NCI-H2107 (cell line): ENCODE data around the gene TBC1D3B.
"Not testable (repeated sequence)": the region's sequence is repeated elsewhere in the genome, so short reads cannot be mapped to it uniquely, and the experiment has no call there.

Experiments
- DNase-seq: peaks from one replicate; lab custom pipeline; 2025; lab: John Stamatoyannopoulos, UW

Gene TBC1D3B

DNA sequence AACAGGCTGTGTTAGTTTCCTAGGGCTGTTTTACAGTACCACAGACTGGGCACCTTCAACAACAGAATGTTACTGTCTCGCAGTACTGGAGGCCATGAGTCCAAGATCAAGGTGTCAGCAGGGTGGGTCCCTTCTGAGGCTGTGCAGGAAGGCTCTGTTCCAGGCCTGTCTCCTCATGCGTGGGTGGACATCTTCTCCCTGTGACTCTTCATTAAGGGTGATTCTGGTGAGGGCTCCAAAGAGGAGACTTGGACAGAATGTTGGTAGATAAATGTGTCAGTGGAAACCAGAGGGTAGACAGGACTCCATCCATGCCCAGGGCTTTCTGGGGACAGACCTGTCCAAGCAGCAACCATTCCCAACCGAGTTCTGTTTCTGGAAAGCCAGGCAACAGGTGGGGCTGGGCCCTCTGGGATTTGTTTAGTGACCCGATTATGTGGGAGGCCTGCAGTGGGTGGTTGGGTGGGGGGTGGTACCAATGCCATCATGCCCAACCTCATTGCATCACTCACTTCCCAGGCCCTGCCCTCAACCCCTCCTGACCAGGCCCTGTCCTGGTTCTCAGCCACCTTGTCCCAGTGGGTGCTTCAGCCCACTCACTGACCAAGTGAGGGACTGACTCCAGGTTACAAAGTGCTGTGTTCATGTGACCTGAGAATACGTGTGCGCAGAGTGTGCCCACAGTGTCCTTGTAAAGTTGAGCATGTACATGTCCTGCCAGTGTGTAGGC lies 5.2 kb upstream of the TBC1D3B start:
- DNase-seq = not testable (repeated sequence)

DNA sequence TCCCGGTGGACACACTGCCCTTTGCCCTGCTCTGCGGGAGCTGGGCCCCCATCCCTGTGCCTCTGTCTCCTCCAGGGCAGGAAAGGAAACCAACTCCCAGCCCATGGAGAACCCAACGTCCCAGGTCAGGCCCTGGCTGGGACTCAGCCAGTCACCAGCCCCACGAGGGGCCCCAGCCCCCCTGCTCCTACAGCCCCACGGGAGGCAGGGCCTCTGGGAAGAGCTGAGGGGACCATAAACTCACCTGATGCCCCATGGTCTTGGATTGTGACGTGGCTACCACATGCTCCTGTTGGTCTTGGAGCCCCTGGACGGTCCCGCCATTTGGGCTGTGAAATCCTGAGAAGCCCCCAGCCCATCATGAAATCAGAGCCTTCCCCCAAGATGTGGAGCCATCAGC lies 7.6 kb downstream of the TBC1D3B start:
- not testable (repeated sequence) for DNase-seq

DNA sequence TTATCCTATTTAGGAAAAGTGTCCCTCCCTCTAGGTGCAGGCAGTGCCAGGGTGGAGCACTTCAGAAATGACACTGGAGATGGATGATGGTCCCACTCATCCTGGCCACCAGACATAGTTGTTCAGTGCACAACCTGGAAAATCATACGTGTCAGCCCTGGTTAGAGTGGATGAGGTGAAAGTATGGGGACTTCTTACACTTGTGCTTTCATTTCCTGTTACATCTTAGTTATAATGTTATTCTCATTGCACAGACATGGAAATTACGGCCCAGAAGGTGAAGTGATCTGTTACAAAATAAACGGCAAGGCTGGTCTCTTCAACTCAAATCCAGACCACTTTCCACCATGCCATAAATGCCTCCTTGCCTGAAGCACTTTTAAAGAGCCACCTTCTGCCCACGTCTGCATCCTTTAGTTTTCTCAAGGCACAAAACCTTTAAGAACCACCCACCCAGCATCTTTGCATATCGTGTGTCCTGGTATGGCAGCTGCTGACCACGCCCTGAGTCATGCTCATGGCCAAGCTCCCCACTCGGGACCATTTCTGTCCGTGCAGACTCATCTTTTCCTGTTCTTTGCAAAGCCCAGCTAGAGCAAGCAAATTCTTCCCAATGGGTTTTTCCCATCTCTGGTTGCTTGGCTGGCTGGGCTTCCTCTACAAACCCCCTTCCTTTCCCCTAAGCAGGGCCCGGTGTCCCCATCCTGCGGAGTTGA lies 22.4 kb downstream of the TBC1D3B start:
- no peak for DNase-seq

DNA sequence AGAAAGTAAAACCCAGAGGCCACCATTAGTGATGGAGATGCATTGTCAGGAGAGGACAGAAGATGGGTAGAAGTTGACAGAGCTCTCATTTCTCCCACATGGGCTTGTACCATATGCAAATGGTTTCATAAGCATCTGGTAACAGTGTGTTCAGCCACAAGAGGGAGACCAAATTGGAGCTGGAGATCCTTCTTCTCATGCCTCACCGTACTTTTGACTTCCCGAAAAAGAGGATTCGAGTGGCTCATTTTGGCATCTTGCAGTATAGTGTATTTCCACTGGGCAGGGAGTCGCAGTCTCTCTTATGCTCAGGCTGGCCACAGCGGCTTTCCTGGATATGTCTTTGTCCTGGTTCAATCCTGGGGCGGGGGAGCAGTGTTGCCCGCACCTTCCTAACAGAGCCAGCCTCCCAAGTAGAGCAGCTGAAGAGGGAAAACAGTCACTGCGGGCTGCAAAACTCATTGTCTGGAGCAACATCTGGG lies 23.8 kb downstream of the TBC1D3B start:
- no peak for DNase-seq

DNA sequence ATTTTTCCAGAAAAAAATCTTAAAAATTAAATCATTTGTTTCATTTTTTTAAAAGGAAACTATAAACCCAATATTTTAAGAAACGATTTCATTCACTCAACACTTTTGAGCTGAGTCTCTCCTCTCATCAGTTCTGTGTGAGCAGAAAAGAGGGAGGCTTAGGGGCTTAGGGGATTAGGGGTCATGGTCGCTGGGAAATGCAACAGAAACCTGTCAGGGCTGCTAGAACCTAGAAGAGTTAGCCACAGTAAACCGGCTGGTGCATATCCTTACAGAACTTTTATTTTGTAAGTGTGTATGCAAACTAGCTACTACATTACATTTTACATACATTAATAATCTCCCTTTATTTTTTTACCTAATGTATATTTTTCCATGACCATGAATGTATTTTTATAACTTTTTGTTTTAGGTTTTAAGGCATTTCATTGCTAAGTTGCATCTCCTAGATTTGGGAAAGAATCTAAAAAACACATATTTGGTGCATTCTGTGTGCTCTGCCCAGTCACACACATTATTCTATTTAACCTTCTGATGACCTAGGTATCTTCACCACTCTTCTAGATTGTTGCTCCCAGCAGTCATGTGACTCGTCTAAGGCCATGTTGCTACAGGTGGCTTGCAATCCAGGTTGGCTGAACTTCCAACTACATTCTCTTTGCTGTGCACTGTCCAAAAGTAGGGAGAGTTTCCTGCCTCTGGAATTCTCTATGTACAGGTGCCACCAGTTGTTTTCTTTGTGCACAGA lies 24.4 kb downstream of the TBC1D3B start:
- DNase-seq = no peak

DNA sequence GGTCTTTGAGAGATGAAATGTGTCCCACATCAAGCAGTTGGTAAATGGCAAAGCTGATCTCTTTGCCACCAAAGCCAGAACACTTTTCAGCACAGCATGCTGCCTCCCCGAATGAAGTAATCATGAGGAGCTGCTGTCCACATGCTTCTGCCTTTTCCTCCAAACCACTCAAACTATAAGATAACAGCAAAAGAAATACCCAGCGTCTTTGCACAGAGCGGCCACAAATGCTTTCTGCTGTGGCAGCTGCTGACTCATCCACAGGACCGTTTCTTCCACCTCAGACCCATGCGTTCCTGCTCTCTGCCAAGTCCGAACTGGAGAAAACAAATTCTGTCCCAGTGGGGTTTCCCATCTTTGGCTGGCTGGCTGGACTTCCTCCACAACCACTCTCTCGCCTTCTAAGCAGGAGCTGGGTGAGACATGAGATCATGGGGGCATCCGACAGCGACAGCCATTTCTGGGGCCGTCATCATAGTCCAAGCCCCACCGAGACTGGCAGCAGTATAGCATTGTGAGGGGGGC lies 27.1 kb downstream of the TBC1D3B start:
- DNase-seq = no peak

DNA sequence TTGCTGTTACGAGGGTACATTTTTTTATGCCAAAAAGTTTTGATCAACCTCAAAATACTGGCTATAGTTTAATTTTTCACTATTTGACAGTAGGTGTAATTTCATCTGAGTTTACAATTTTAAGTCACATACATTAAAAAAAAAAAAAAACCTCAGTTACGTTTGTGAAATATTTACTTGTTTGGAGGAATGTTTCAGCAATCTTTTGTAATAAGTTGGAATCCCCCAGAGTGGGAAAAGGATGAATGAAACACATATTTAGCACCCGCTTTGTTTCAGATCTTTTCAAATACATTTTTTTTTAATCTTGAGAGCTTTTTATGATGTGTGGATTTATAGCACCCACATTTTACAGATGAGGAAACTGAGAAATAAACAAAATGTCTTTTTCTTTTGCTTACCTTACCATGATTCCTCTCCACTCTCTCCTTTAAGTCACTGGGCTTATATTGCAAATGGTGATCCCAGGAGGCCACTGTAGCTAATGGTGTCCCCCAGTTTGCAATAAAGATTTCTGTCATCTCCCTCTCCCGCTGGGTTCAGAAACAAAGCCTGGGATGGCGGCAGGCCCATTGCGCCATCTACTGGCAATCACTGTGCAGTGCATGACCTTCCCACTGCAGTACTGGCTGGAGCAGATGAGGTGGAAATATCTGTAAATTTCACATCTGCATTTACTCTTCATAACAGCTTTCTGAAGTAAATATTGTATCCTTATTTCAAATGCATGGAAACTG lies 27.7 kb downstream of the TBC1D3B start:
- peak; percentile 39 for DNase-seq

DNA sequence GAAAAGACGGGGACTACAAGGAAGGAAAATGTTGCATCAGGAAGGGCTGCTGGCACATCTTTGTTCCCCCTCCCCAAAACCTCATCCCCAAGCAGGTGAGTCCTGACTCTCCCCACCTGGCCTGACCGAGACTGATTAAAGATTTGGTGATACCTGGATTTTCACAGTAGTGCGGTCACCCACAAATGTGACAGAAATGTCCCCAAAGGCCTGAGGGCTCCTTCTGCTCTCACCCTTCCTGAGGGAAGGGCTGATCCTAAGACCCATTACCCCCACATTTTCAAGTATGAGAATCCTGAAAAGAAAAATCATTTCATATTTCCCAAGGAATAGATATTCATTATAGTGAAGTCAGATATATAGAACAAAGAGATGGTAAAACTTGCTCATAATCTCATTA lies 28.8 kb downstream of the TBC1D3B start:
- DNase-seq = no peak

DNA sequence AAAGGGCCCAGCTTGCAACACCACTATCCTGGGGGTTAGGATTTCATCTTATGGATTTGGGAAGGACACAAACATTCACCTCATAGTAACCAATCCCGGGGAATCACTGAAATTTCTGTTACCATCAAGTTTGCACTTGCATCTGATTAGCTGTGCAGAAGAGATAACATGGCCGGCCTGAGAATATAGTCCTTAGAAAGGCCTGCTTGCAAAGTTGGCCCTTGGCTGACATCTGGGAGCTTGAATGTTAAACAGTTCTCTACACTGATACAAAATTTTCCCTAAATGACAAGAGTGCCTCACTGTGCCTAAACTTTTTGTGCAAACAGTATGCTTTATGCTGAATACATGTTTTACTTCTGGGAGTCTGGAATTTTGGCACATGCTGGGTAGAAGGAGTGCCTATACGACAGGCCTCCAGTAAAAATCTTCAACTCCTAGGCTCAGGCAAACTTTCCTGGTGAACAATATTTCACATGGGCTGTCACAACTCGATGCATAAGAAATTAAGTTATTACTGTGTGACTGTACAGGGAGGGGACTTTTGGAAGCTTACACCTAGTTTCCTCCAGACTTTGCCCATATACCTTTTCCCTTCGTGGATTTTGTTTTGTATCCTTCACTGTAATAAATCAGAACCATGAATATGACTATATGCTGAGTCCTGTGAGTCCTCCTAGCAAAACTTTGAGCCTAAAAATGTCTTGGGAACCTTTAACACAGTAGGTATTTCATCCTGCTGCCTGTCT lies 31.3 kb downstream of the TBC1D3B start:
- no peak for DNase-seq

DNA sequence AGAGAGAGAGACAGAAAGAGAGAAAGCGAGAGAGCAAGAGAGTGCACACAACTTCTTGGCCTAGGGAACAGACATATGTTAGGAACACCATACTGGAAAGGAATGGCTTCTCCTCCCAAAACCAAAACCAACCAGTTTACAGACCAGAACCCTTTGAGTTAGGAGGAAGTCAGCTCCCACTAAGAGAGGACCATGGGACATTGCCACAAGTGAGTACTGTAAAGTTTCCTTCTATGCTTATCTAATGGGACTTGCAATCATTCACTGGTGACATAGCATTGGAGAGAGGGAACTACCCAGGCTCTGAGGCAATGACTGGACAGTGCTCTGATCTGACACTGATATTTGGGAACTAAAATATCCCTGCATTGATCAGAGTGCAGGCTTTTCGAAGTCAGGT lies 32.4 kb downstream of the TBC1D3B start:
- DNase-seq = no peak

DNA sequence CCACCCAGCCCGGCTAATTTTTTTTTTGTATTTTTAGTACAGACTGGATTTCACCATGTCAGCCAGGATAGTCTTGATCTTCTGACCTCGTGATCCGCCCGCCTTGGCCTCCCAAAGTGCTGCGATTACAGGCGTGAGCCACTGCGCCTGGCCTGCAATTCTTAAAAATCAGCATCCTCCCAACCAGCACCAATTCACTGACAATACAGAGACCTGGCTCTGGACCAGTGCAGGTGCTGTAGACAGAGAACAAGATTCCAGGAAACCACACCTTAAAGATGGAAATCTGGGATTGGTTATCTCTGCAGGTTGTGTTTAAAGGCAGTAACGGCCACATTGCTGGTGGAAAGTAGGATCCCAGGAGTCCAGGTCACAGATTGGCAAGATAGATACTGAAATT lies 33.6 kb downstream of the TBC1D3B start:
- DNase-seq = no peak

DNA sequence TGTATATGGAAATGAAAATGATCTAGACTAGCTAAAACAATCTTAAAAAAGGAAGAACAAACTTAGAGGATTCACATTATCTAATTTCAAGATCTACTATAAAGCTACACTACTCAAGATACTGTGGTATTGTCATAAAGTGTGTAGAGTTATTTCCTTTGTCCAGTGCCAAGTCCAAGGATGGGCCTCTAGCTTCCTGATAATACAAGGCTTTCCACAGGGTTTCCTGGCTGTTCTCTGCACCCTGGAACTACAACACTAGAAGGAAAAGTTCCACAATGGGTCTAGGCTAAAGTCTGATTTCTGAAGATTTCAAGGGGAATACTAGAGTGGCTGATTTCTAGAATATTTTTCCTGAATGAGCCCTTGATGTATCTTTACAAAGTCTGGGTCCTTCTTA lies 34.2 kb downstream of the TBC1D3B start:
- DNase-seq = no peak

DNA sequence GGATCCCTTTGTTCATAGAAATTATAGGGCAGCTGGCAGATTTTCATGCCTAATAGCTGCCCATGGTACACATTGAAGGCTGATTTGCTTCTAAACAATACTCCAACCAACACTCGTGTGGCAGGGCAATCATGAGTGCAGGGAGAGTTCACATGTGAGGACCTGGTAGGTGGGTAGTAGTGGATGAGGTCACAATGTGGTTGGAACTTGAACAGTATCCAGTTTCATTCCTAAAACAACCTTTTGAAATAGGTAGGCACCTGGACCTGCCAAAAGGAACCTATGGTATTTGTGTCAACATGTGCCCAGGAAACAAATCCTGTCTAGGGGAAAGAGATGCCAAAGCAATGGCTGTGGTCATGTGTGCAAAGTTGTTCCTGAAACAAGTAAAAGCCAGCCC lies 40.0 kb downstream of the TBC1D3B start:
- DNase-seq = peak; percentile 55

DNA sequence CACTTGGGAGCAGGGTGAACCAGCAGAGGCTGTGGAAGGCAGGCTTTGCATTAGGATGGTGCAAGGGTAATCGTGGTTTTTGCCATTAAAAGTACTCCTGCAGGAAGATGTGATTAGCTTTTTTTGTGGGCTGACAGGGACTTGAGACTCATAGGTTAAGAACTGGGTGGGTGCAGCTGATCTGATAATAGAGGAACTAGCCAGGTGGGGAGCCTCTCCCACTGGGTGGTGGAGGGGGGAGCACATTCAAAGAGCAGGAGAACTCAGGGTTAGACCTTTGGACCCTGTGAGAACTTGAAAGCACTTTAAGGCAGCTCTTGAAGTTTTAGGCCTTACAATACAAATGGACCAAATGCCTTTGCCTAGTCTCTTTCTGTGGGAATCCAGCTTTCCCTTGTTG lies 40.4 kb downstream of the TBC1D3B start:
- no peak for DNase-seq

DNA sequence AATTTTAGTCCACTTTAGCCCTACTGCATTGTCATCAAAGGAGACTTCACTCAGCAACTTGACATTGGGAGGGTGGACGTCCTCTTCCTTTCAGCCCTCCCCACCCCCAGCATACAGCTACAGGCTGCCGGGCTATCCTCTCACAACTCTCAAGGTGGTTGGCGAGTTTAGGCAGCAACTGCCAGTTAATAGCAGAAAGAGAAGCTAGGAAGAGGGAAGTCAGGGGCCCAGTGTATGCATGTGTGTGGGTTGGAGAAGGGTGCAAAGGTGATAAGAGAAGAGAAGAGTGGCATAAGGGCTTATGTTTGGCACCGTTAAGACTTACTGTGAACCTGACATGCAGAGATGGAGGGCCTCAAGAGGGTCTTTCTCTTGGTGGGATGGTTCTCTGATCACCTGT lies 41.0 kb downstream of the TBC1D3B start:
- DNase-seq = no peak

DNA sequence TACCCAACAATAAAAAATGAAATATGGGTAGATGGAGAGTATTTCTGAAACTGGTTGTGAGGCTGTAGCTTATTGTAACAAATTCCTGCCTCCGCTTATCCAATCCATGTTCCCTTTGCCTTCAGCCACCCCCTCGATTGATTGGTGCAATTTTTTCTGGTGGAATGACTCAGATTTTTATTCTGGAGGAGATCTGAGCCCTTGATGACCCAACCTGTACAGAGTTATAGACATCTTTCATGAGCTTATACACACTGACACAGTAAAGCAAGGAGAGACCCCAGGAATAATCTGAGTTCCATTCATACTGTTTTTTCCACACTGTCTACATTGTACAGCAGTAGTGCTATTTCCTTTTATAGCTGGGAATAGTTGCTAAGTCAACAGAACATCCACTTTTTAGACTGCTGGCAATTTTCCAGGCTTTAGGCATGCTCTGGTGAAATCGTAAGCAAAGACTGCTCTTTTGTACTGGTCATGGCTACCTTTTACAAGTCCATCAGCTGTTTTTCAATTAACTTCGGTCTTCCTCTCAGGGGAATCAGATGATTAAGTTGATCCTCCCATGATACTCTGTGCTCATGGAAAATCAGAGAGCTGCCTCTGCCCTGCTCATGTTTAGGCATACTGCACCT lies 42.7 kb downstream of the TBC1D3B start:
- no peak for DNase-seq

DNA sequence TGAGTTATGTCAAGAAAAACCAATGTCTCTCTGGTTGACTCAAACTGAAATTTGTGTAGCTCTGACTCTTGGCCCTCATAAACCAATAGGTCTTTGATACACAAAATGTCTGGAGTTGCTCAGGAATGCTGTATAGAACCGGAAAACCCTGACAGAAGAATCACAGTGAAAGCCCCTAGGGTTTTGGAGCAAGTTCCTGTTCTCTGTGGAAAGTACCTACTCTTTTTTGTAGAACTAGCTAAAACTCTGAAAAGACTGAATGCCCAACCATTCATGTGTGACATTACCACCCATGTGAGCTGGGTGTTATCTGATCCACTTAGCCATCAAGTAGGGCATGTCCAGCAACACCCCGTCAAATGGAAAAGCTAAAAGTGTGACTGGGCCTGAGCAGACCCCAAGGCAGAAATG lies 44.0 kb downstream of the TBC1D3B start:
- no peak for DNase-seq

DNA sequence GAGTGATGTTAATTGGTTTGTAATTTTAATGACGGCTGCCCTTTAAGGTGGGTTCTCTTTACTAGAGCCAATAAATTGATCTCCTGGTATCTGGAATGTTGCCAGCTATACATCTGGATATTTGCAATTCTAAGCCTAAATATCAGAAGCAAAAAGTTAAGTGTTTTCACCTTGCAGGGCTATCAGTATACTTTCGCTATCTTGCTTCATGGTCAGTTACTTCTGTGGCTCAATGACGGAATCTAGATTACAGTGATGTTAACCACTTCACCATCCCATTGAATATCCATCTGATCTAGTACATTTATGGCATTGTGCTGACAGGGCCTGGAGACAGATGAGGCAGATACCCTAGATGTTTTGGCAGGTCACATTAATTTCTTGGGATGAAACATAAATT lies 44.5 kb downstream of the TBC1D3B start:
- no peak for DNase-seq

DNA sequence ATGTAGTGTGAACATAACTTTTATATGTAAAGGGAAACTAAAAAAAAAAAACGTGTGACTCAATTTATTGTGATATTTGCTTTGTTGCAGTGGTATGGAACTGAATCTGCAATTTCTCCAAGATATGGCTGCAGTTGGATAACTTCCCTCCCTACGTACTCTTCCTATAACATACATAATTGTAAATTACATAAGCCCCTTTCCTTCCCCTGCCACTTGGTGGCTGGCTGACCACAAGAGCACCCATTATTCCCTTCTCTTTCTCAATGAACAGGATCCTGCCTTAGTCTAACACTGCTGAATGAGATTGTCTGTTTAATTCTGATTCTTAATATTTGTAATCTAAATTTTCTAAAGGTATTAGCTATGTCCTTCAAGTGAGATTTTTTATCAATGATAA lies 45.0 kb downstream of the TBC1D3B start:
- DNase-seq = no peak

DNA sequence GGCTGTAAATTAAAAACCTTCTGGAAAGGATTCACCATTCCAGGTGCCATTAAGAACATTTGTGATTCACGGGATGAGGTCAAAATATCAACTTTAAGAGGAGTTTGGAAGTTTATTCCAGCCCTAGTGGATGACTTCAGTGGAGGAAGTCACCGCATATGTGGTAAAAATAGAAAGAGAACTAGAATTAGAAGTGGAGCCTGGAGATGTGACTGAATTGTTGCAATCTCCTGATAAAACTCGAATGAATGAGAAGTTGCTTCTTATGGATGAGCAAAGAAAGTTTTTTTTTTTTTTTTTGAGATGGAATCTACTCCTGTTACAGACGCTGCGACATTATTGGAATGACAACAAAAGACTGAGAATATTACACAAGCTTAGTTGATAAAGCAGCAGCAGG lies 46.1 kb downstream of the TBC1D3B start:
- no peak for DNase-seq

DNA sequence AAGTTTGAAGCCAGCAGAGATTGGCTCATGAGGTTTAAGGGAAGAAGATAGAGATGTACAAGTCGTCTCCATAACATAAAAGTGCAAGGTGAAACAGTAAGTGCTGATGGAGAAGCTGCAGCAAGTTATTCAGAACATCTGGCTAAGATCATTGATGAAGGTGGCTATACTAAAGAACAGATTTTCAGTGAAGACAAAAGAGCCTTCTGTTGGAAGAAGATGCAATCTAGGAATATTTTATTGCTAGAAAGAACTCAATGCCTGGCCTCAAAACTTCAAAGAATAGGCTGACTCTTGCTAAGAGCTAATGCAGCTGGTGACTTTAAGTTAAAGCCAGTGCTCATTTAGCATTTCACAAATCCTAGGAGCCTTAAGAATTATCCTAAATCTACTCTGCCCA lies 46.8 kb downstream of the TBC1D3B start:
- DNase-seq = no peak
